ENCODE results near the gene PLOD2. TPM values are rescaled to one million over a fixed set of nuclear protein-coding genes. Genes with fewer than 3 reads are reported as not detected.
A peak's percentile ranks its signal among the peaks of the same experiment; 100 is the strongest.

PLOD2 gene
- total and polyA plus RNA-seq, 9 donors, result 13.8 to 43.4 (median 22.6) TPM

DNA sequence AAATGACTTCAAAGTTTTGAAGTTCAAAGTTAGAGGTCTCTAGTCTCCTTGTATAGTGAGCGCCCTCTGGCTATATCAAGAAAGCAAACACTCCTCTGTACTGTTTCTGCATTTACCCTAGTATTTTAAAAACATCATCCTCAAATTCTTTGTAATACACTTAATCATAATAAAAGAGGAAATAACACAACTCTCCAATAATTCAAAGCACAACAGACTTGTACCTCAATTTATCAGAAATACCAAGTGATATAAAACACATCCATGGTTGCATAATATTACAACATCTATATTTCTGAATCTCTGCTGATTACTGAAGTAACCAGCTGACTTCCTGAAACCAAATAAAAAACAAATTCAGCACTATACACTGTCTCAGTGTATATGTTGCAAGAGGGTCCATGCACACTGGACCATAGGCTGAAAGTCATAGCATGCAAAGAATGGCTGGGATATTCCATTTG, 12.5 kb downstream of the PLOD2 start:
- DNase-seq, result no peak
- Histone ChIP-seq H3K27me3 (ENCODE audit: control insufficient read depth, insufficient read depth, low read length) (no peaks in the 10 kb centered on the region), H3K4me1 (ENCODE audit: control insufficient read depth, insufficient read depth, low read length) (no peaks in the 10 kb centered on the region), H3K27ac (ENCODE audit: low read length) (no peak overlapping the region), H3K9me3 (replicated peaks; ENCODE audit: control insufficient read depth, low read depth, low read length) (no peaks in the 10 kb centered on the region), H3K36me3 (ENCODE audit: control insufficient read depth, insufficient read depth, low read length) (no peaks in the 10 kb centered on the region), H3K4me3 (ENCODE audit: low read length) (no peak overlapping the region)
- WGBS (ENCODE audit: insufficient coverage), result no CpG with 5 or more reads among the region's 1 CpG

- DNase-seq, result no peak
- H3K9me3 ChIP-seq (replicated peaks; ENCODE audit: control insufficient read depth, low read depth, low read length), result no peaks in the 10 kb centered on the region
- no CpG with 5 or more reads among the region's 1 CpG for WGBS (ENCODE audit: insufficient coverage)
- no peaks in the 10 kb centered on the region for H3K36me3 ChIP-seq (ENCODE audit: control insufficient read depth, insufficient read depth, low read length)
- H3K4me1 ChIP-seq (ENCODE audit: control insufficient read depth, insufficient read depth, low read length), result peaks cover 3% of the 10 kb centered on the region
- H3K27me3 ChIP-seq (ENCODE audit: control insufficient read depth, insufficient read depth, low read length), result no peaks in the 10 kb centered on the region
- H3K4me3 ChIP-seq (ENCODE audit: low read length), result no peak overlapping the region
- H3K27ac ChIP-seq (ENCODE audit: low read length), result no peak overlapping the region
These were observed 15.3 kb downstream of the PLOD2 start for GRCh38 chr3:146145642-146146041.

GRCh38 chr3:146142757-146143156, 18.2 kb downstream of the PLOD2 start:
- no peaks in the 10 kb centered on the region for H3K36me3 ChIP-seq (ENCODE audit: control insufficient read depth, insufficient read depth, low read length)
- no peak overlapping the region for H3K4me3 ChIP-seq (ENCODE audit: low read length)
- 36% methylated on average over 1 of the region's 3 CpGs for WGBS (ENCODE audit: insufficient coverage)
- H3K27me3 ChIP-seq (ENCODE audit: control insufficient read depth, insufficient read depth, low read length), result no peaks in the 10 kb centered on the region
- H3K9me3 ChIP-seq (replicated peaks; ENCODE audit: control insufficient read depth, low read depth, low read length), result no peaks in the 10 kb centered on the region
- peak; percentile 66 for DNase-seq
- H3K27ac ChIP-seq (ENCODE audit: low read length), result no peak overlapping the region
- peaks cover 3% of the 10 kb centered on the region for H3K4me1 ChIP-seq (ENCODE audit: control insufficient read depth, insufficient read depth, low read length)

- Histone ChIP-seq H3K9me3 (replicated peaks; ENCODE audit: control insufficient read depth, low read depth, low read length) (no peaks in the 10 kb centered on the region), H3K36me3 (ENCODE audit: control insufficient read depth, insufficient read depth, low read length) (no peaks in the 10 kb centered on the region), H3K4me3 (ENCODE audit: low read length) (no peak overlapping the region), H3K27me3 (ENCODE audit: control insufficient read depth, insufficient read depth, low read length) (no peaks in the 10 kb centered on the region), H3K27ac (ENCODE audit: low read length) (no peak overlapping the region), H3K4me1 (ENCODE audit: control insufficient read depth, insufficient read depth, low read length) (peaks cover 3% of the 10 kb centered on the region)
- peak; percentile 53 for DNase-seq
- 20% methylated on average over 1 of the region's 3 CpGs for WGBS (ENCODE audit: insufficient coverage)
These were observed 21.3 kb downstream of the PLOD2 start for GRCh38 chr3:146139586-146140110.

GRCh38 chr3:146138902-146139301, 22.1 kb downstream of the PLOD2 start:
- peaks cover 3% of the 10 kb centered on the region for H3K4me1 ChIP-seq (ENCODE audit: control insufficient read depth, insufficient read depth, low read length)
- no peaks in the 10 kb centered on the region for H3K27me3 ChIP-seq (ENCODE audit: control insufficient read depth, insufficient read depth, low read length)
- no peak for DNase-seq
- no peak overlapping the region for H3K4me3 ChIP-seq (ENCODE audit: low read length)
- no CpG with 5 or more reads among the region's 2 CpGs for WGBS (ENCODE audit: insufficient coverage)
- H3K27ac ChIP-seq (ENCODE audit: low read length), result no peak overlapping the region
- H3K9me3 ChIP-seq (replicated peaks; ENCODE audit: control insufficient read depth, low read depth, low read length), result no peaks in the 10 kb centered on the region
- H3K36me3 ChIP-seq (ENCODE audit: control insufficient read depth, insufficient read depth, low read length), result no peaks in the 10 kb centered on the region

DNA sequence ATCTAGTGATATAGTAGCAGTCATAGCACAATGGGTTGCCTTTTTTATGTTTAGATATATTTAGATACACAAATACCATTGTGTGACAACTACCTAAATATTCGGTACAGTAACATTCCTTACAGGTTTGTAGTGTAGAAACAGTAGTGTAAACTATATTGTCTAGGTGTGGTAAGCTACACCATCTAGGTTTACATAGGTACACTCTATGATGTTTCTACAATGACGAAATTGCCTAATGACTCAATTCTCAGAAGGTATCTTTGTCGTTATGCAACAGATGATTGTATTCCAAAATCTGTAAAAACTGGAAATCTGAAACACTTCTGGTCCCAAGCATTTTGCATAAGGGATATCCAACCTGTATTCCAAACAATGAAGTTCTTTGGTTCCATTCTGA, 24.3 kb downstream of the PLOD2 start:
- H3K4me3 ChIP-seq (ENCODE audit: low read length), result no peak overlapping the region
- H3K4me1 ChIP-seq (ENCODE audit: control insufficient read depth, insufficient read depth, low read length), result no peaks in the 10 kb centered on the region
- H3K36me3 ChIP-seq (ENCODE audit: control insufficient read depth, insufficient read depth, low read length), result no peaks in the 10 kb centered on the region
- no peaks in the 10 kb centered on the region for H3K27me3 ChIP-seq (ENCODE audit: control insufficient read depth, insufficient read depth, low read length)
- WGBS (ENCODE audit: insufficient coverage), result no CpG with 5 or more reads among the region's 3 CpGs
- H3K9me3 ChIP-seq (replicated peaks; ENCODE audit: control insufficient read depth, low read depth, low read length), result no peaks in the 10 kb centered on the region
- DNase-seq, result no peak
- H3K27ac ChIP-seq (ENCODE audit: low read length), result no peak overlapping the region

GRCh38 chr3:146134348-146135117, 26.5 kb downstream of the PLOD2 start:
- H3K9me3 ChIP-seq (replicated peaks; ENCODE audit: control insufficient read depth, low read depth, low read length), result no peaks in the 10 kb centered on the region
- no peaks in the 10 kb centered on the region for H3K27me3 ChIP-seq (ENCODE audit: control insufficient read depth, insufficient read depth, low read length)
- H3K36me3 ChIP-seq (ENCODE audit: control insufficient read depth, insufficient read depth, low read length), result no peaks in the 10 kb centered on the region
- no peak overlapping the region for H3K4me3 ChIP-seq (ENCODE audit: low read length)
- WGBS (ENCODE audit: insufficient coverage), result no CpG with 5 or more reads among the region's 5 CpGs
- H3K27ac ChIP-seq (ENCODE audit: low read length), result no peak overlapping the region
- H3K4me1 ChIP-seq (ENCODE audit: control insufficient read depth, insufficient read depth, low read length), result no peaks in the 10 kb centered on the region
- DNase-seq, result peak; percentile 43

GRCh38 chr3:146133441-146133840, 27.5 kb downstream of the PLOD2 start:
- H3K4me3 ChIP-seq (ENCODE audit: low read length), result no peak overlapping the region
- no peaks in the 10 kb centered on the region for H3K9me3 ChIP-seq (replicated peaks; ENCODE audit: control insufficient read depth, low read depth, low read length)
- no peaks in the 10 kb centered on the region for H3K36me3 ChIP-seq (ENCODE audit: control insufficient read depth, insufficient read depth, low read length)
- no peaks in the 10 kb centered on the region for H3K27me3 ChIP-seq (ENCODE audit: control insufficient read depth, insufficient read depth, low read length)
- H3K27ac ChIP-seq (ENCODE audit: low read length), result no peak overlapping the region
- DNase-seq, result peak; percentile 77
- WGBS (ENCODE audit: insufficient coverage), result no CpG with 5 or more reads among the region's 2 CpGs
- no peaks in the 10 kb centered on the region for H3K4me1 ChIP-seq (ENCODE audit: control insufficient read depth, insufficient read depth, low read length)

- H3K4me1 ChIP-seq (ENCODE audit: control insufficient read depth, insufficient read depth, low read length), result no peaks in the 10 kb centered on the region
These were observed 29.2 kb downstream of the PLOD2 start for GRCh38 chr3:146131616-146132410.

GRCh38 chr3:146130881-146131371, 30.1 kb downstream of the PLOD2 start:
- DNase-seq, result no peak
- Histone ChIP-seq H3K36me3 (ENCODE audit: control insufficient read depth, insufficient read depth, low read length) (no peaks in the 10 kb centered on the region), H3K27ac (ENCODE audit: low read length) (no peak overlapping the region), H3K9me3 (replicated peaks; ENCODE audit: control insufficient read depth, low read depth, low read length) (no peaks in the 10 kb centered on the region), H3K4me1 (ENCODE audit: control insufficient read depth, insufficient read depth, low read length) (no peaks in the 10 kb centered on the region), H3K4me3 (ENCODE audit: low read length) (no peak overlapping the region), H3K27me3 (ENCODE audit: control insufficient read depth, insufficient read depth, low read length) (no peaks in the 10 kb centered on the region)
- WGBS (ENCODE audit: insufficient coverage), result no CpG with 5 or more reads among the region's 2 CpGs

More at GRCh38 chr3:146131616-146132410, 29.2 kb downstream of the PLOD2 start:
- no peak overlapping the region for H3K27ac ChIP-seq (ENCODE audit: low read length)
- no CpG with 5 or more reads among the region's 5 CpGs for WGBS (ENCODE audit: insufficient coverage)
- H3K9me3 ChIP-seq (replicated peaks; ENCODE audit: control insufficient read depth, low read depth, low read length), result no peaks in the 10 kb centered on the region
- no peak for DNase-seq
- H3K27me3 ChIP-seq (ENCODE audit: control insufficient read depth, insufficient read depth, low read length), result no peaks in the 10 kb centered on the region
- no peaks in the 10 kb centered on the region for H3K36me3 ChIP-seq (ENCODE audit: control insufficient read depth, insufficient read depth, low read length)
- H3K4me3 ChIP-seq (ENCODE audit: low read length), result no peak overlapping the region
